Activated T-cell treated with anti-CD3 and anti-CD28 coated beads for 24 hours (primary cell): ENCODE data around the gene CDH26.

Experiments used
- DNase-seq: peaks from one replicate; pipeline ENCODE4 v3.0.0-alpha.2; 2020; ENCODE audit warnings: low read depth

The CDH26 gene

DNA sequence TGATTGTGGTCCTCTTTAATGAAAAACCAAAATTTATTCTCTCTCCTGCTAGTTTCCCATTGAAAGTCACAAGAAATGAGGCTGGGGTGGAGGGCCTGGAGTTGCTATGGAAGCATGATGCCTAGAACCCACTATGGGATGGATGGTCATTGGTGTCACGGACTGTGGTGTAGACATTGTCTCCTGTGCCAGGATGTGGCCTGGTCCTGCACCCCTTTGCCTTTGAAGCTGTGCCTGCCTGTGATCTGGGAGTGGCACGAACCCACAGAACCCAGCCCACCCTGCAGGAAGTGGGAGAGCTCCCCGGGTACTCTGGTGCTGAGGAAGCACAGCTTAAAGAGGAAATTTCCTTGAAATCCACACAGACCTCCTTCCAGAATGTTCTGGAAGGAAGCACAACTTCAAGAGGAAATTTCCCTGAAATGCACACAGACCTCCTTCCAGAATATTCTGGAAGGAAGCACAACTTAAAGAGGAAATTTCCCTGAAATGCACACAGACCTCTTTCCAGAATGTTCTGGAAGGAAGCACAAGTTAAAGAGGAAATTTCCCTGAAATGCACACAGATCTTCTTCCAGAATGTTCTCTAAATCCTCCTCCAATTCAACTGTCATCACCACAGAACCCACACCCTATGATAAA is 105.6 kb downstream of the CDH26 start:
- no peak for DNase-seq
